Omental fat pad (tissue), 4 donors: ENCODE measurements around the gene TMEM171. TPM values are rescaled to one million over a fixed set of nuclear protein-coding genes. Genes with fewer than 3 reads are reported as not detected.

Experiments used
- ATAC-seq: fragments of 150-250 bp; one replicate; pipeline ENCODE4 v1.9.1; 2016; ENCODE audit warnings: mild to moderate bottlenecking, moderate library complexity; ENCODE audit not compliant: low FRiP score
- DNase-seq: peaks from one replicate; pipeline ENCODE4 v3.0.0-alpha.2; 2019; ENCODE audit warnings: low spot score
- total RNA-seq, 4 donors: library from RNA; depleted of rRNA; stranded (reverse); fragments of >200 nt; gene quantifications; one replicate each; pipeline ENCODE4 v1.1.0, GENCODE V29; 2016
- TF ChIP-seq, protein P1 (sequence below), 3 donors: fragments of 450-650 bp; IDR thresholded peaks; one replicate each; pipeline ENCODE4 v1.5.1; 2016 to 2017; ENCODE audit warnings: antibody characterized with exemption in 3 of 3, mild to moderate bottlenecking in 3 of 3, moderate library complexity in 2 of 3

TMEM171 gene
- total RNA-seq, 4 donors from 2014 or later: not detected

DNA sequence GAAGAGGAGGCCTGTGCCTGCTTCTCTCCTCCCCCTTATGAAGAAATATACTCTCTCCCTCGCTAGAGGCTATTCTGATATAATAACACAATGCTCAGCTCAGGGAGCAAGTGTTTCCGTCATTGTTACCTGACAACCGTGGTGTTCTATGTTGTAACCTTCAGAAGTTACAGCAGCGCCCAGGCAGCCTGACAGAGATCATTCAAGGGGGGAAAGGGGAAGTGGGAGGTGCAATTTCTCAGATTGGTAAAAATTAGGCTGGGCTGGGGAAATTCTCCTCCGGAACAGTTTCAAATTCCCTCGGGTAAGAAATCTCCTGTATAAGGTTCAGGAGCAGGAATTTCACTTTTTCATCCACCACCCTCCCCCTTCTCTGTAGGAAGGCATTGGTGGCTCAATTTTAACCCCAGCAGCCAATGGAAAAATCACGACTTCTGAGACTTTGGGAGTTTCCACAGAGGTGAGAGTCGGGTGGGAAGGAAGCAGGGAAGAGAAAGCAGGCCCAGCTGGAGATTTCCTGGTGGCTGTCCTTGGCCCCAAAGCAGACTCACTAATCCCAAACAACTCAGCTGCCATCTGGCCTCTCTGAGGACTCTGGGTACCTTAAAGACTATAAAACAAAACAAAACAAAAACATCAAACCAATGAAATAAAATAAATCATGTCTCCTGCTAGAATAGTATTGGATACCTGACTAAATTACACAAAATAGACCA is 53.9 kb downstream of the TMEM171 start:
- ATAC-seq: no peak
- TF ChIP-seq, protein P1, sequence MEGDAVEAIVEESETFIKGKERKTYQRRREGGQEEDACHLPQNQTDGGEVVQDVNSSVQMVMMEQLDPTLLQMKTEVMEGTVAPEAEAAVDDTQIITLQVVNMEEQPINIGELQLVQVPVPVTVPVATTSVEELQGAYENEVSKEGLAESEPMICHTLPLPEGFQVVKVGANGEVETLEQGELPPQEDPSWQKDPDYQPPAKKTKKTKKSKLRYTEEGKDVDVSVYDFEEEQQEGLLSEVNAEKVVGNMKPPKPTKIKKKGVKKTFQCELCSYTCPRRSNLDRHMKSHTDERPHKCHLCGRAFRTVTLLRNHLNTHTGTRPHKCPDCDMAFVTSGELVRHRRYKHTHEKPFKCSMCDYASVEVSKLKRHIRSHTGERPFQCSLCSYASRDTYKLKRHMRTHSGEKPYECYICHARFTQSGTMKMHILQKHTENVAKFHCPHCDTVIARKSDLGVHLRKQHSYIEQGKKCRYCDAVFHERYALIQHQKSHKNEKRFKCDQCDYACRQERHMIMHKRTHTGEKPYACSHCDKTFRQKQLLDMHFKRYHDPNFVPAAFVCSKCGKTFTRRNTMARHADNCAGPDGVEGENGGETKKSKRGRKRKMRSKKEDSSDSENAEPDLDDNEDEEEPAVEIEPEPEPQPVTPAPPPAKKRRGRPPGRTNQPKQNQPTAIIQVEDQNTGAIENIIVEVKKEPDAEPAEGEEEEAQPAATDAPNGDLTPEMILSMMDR (IDR thresholded peaks at IDR 0.05): no peak
- DNase-seq: no peak

DNA sequence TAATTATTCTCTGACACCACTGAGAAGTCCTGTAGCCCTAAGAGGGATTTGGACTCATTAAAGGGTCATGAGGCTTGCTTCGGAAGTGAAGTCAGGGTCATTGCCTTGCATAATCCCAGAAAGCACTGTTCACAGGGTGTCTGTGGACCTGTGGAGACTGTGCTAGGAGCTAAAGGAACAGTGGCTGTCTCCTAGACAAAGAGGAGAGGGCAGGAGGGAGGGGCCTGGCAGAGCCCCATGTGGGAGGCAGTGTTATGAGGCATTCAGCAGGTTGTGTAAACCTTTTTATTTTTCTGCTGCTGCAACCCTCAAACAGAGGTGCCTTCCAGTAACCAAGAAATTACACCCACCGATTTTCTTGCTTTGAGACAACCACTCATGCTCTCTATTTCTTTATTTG is 55.9 kb downstream of the TMEM171 start:
- no peak for ATAC-seq
- TF ChIP-seq, protein P1 (IDR thresholded peaks at IDR 0.05): no peak
- DNase-seq: no peak

DNA sequence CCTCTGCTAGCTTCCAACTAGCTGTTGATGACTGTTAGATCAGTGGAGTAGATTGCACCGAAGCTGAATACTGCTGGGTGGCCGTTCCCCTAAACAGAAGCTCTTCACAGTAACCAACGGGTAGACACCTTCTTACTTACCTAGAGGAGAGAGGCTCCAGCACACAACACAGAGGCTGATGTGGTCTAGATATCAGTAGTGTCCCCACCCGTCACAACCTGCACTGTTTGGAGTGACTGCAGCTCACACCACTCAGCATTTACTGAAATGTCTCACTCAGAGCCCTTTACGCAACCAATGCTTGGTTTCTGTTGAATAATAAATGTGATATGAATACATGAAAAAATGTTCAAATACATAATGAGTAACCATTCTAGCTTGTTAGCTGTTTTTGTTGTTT is 57.9 kb downstream of the TMEM171 start:
- no peak for DNase-seq
- TF ChIP-seq, protein P1 (IDR thresholded peaks at IDR 0.05): no peak
- no peak for ATAC-seq

DNA sequence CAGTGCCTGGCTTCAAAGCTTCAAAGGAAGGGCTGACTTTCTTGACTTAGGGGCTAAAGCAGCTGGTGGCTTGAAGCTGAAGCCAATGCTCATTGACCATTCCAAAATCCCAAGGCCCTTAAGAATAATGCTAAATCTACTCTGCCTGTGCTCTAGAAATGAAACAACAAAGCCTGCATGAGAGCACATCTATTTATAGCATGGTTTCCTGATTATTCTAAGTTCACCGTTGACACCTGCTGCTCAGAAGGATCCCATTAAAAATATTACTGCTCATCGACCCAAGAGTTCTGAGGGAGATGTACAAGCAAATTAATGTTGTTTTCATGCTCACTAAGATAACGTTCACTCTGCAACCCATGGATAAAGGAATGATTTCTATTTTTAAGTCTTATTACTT is 59.4 kb downstream of the TMEM171 start:
- TF ChIP-seq, protein P1 (IDR thresholded peaks at IDR 0.05): no peak
- ATAC-seq (no peak), DNase-seq (no peak)

DNA sequence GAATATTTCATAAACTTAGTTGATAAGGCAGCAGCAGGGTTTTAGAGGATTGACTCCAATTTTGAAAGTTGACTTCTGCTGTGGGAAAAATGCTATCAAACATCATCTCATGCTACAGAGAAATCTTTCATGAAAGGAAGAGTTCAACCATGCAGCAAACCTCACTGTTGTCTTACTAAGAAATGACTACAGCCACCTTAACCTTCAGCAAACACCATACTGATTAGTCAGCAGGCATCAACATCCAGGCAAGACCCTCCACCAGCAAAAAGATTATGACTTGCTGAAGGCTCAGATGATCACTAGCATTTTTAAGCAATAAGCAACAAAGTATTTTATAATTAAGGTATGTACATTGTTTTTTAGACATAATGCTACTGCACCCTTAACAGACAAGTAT is 60.2 kb downstream of the TMEM171 start:
- TF ChIP-seq, protein P1 (IDR thresholded peaks at IDR 0.05): no peak
- DNase-seq (no peak), ATAC-seq (no peak)

Other genes starting within 250 kb of the TMEM171 start
- gene FCHO2, start 164.5 kb upstream of the TMEM171 start, total RNA-seq: 10 to 100 TPM; 25.3 to 39.9 (median 31.0) TPM
- gene TMEM174, start 52.6 kb downstream of the TMEM171 start, total RNA-seq: not detected